Measurements from ENCODE around the gene POLG.

POLG gene

GRCh38 chr15:89333011-89333860, 1.4 kb downstream of the POLG start:
- TF ChIP-seq, protein P1, sequence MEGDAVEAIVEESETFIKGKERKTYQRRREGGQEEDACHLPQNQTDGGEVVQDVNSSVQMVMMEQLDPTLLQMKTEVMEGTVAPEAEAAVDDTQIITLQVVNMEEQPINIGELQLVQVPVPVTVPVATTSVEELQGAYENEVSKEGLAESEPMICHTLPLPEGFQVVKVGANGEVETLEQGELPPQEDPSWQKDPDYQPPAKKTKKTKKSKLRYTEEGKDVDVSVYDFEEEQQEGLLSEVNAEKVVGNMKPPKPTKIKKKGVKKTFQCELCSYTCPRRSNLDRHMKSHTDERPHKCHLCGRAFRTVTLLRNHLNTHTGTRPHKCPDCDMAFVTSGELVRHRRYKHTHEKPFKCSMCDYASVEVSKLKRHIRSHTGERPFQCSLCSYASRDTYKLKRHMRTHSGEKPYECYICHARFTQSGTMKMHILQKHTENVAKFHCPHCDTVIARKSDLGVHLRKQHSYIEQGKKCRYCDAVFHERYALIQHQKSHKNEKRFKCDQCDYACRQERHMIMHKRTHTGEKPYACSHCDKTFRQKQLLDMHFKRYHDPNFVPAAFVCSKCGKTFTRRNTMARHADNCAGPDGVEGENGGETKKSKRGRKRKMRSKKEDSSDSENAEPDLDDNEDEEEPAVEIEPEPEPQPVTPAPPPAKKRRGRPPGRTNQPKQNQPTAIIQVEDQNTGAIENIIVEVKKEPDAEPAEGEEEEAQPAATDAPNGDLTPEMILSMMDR (IDR thresholded peaks at IDR 0.05; ENCODE audit: low read depth, low read length) = no peak
- Histone ChIP-seq H3K27ac (no peak overlapping the region), H3K4me3 (ENCODE audit: low read depth, low read length) (peak overlapping the region; percentile 70; the same call in 1 of the 2 replicates), H3K36me3 (peaks cover 51% of the 10 kb centered on the region), H3K9me3 (ENCODE audit: severe bottlenecking) (no peaks in the 10 kb centered on the region), H3K27me3 (ENCODE audit: insufficient read depth, low read depth, severe bottlenecking) (no peaks in the 10 kb centered on the region)
- no peak for DNase-seq

DNA sequence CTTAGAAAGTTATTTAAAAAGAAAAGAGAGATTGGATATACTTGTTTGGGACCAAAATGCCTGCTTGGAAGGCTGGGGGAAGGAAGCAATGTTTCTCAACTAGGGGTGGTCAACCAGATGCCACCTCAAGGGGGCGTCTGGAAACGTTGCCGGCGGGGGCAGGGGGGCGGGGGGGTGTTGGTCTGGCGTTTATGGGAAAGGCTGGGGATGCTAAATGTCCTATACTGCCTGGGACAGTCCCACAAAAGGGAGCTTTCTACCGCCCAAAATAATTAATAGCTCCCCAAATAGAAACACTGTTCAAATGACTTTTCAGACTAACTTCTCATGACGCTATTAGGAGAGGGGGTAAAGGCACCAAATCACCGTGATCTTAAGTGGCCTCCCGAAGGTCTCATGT, 2.2 kb downstream of the POLG start:
- no peaks in the 10 kb centered on the region for H3K9me3 ChIP-seq (ENCODE audit: severe bottlenecking)
- peaks cover 59% of the 10 kb centered on the region for H3K36me3 ChIP-seq
- no peaks in the 10 kb centered on the region for H3K27me3 ChIP-seq (ENCODE audit: insufficient read depth, low read depth, severe bottlenecking)
- no peak overlapping the region for H3K27ac ChIP-seq
- DNase-seq = peak; percentile 43
- no peak overlapping the region for H3K4me3 ChIP-seq (ENCODE audit: low read depth, low read length)
- TF ChIP-seq, protein P1 (IDR thresholded peaks at IDR 0.05; ENCODE audit: low read depth, low read length) = peak; percentile 59

DNA sequence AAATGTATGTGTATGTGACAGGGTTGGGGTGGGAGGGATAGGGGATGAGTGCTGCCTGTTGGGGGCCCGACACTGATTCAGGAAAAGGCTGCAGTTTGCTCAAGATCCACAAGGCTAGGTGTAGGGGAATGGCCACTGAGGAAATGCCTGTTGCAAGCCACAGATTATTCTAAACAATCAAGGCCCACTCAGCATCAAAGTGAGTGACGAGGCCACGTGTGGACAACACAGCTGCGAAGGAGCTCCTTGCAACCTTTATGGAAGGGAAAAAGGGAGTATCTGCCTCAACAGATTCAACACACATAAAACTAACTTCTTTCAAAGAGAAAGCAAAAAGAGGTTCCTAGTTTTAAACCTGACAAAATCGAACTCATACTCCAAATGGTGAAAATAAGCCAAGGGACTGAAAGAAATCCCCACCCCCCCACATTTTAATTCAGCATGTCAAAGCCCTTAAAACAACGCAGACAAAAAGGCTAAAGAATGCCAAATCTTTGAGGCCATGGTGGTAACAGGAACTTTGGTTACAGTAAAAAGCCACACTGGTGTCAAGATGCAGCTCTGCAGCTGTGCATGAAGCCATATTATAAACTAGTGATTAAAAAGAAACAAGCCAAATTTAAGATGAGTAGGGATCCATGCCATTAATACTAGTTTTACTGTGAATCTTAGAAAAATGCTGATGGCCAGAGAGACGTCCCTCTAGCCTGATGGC, 3.6 kb downstream of the POLG start:
- DNase-seq = no peak
- no peak overlapping the region for H3K27ac ChIP-seq
- H3K36me3 ChIP-seq = peaks cover 73% of the 10 kb centered on the region
- TF ChIP-seq, protein P1 (IDR thresholded peaks at IDR 0.05; ENCODE audit: low read depth, low read length) = no peak
- no peaks in the 10 kb centered on the region for H3K9me3 ChIP-seq (ENCODE audit: severe bottlenecking)
- H3K27me3 ChIP-seq (ENCODE audit: insufficient read depth, low read depth, severe bottlenecking) = no peaks in the 10 kb centered on the region
- H3K4me3 ChIP-seq (ENCODE audit: low read depth, low read length) = no peak overlapping the region

- TF ChIP-seq, protein P1 (IDR thresholded peaks at IDR 0.05; ENCODE audit: low read depth, low read length) = no peak
- no peaks in the 10 kb centered on the region for H3K9me3 ChIP-seq (ENCODE audit: severe bottlenecking)
- no peak for DNase-seq
- H3K27ac ChIP-seq = no peak overlapping the region
- no peaks in the 10 kb centered on the region for H3K27me3 ChIP-seq (ENCODE audit: insufficient read depth, low read depth, severe bottlenecking)
- H3K4me3 ChIP-seq (ENCODE audit: low read depth, low read length) = no peak overlapping the region
- H3K36me3 ChIP-seq = peaks cover 82% of the 10 kb centered on the region
These were observed 4.5 kb downstream of the POLG start for GRCh38 chr15:89330119-89330518.

- no peak for DNase-seq
- Histone ChIP-seq H3K9me3 (ENCODE audit: severe bottlenecking) (no peaks in the 10 kb centered on the region), H3K27ac (no peak overlapping the region), H3K4me3 (ENCODE audit: low read depth, low read length) (no peak overlapping the region), H3K36me3 (peaks cover 85% of the 10 kb centered on the region), H3K27me3 (ENCODE audit: insufficient read depth, low read depth, severe bottlenecking) (no peaks in the 10 kb centered on the region)
- TF ChIP-seq, protein P1 (IDR thresholded peaks at IDR 0.05; ENCODE audit: low read depth, low read length) = no peak
These were observed 5.1 kb downstream of the POLG start for GRCh38 chr15:89329329-89330084.

Data from WERI-Rb-1 (cell line).